GM10248 (cell line): ENCODE measurements around the gene PPP1R7.

Source experiments
- CTCF ChIA-PET: fragments of 300-600 bp; sonication (Branson Sonifier 250); formaldehyde crosslinking; extraction: SDS; loops from one replicate; lab custom pipeline; 2021; ENCODE audit warnings: antibody characterized with exemption; lab: Yijun Ruan, JAX
- POLR2A ChIA-PET: fragments of 350-650 bp; sonication (Branson Sonifier 250); formaldehyde crosslinking; extraction: SDS; loops from one replicate; lab custom pipeline; 2020; ENCODE audit warnings: antibody characterized with exemption; lab: Yijun Ruan, JAX
- DNase-seq: peaks from one replicate; pipeline ENCODE4 v3.0.0; 2012; ENCODE audit errors: extremely low spot score
- CTCF ChIP-seq: IDR thresholded peaks from 2 replicates; pipeline ENCODE4 v1.5.1; 2012; ENCODE audit warnings: mild to moderate bottlenecking, low read depth; ENCODE audit errors: extremely low read depth, missing control alignments, control extremely low read depth

Gene PPP1R7

GRCh38 chr2:241108271-241109209 is 41.7 kb upstream of the PPP1R7 start:
- ChIA-PET CTCF (interaction anchor here (0.8 to 1.8 kb wide), 2 partner anchors 9 to 111 kb away, joined by 3 to 7 read pairs; no protein-coding TSS in a partner anchor), POLR2A (no interaction called here)
- TF ChIP-seq CTCF, result no peak
- no peak for DNase-seq

- TF ChIP-seq CTCF, result no peak
- no peak for DNase-seq
- POLR2A ChIA-PET, result interaction anchor here (1.7 kb wide), 1 partner anchor 40 kb away, joined by 5 read pairs; the partner anchor contains the start of gene PASK
These were observed 40.8 kb upstream of the PPP1R7 start for GRCh38 chr2:241109210-241110088.

GRCh38 chr2:241110089-241110606 is 40.1 kb upstream of the PPP1R7 start:
- no peak for TF ChIP-seq CTCF
- CTCF ChIA-PET, result interaction anchor here (1.2 to 3.8 kb wide), 7 partner anchors 11 to 41 kb away, joined by 3 to 13 read pairs (median 5); partner anchors contain the start of gene PPP1R7
- POLR2A ChIA-PET, result interaction anchor here (0.7 to 1.7 kb wide), 2 partner anchors 18 to 39 kb away, joined by 4 to 5 read pairs; partner anchors contain the start of gene PASK
- DNase-seq, result no peak

More at GRCh38 chr2:241109210-241110088, 40.8 kb upstream of the PPP1R7 start:
- CTCF ChIA-PET, result interaction anchor here (1.7 to 3.8 kb wide), 4 partner anchors 10 to 41 kb away, joined by 5 to 13 read pairs (median 8); partner anchors contain the start of gene PPP1R7

- DNase-seq, result peak; percentile 73
- TF ChIP-seq CTCF, result no peak
- ChIA-PET CTCF (interaction anchor here (1.2 to 3.8 kb wide), 7 partner anchors 11 to 40 kb away, joined by 3 to 13 read pairs (median 5); partner anchors contain the start of gene PPP1R7), POLR2A (interaction anchor here (0.5 to 2.0 kb wide), 4 partner anchors 18 to 259 kb away, joined by 3 to 5 read pairs (median 4); partner anchors contain the start of gene PASK)
These were observed 39.4 kb upstream of the PPP1R7 start for GRCh38 chr2:241110607-241111439.

GRCh38 chr2:241111440-241111805 is 38.8 kb upstream of the PPP1R7 start:
- no peak for TF ChIP-seq CTCF
- ChIA-PET POLR2A (interaction anchor here (0.5 to 2.0 kb wide), 2 partner anchors 23 to 258 kb away, joined by 3 to 4 read pairs; no protein-coding TSS in a partner anchor), CTCF (interaction anchor here (1.0 to 3.8 kb wide), 6 partner anchors 9 to 39 kb away, joined by 3 to 13 read pairs (median 4); partner anchors contain the start of genes MTERF4 and PPP1R7)
- peak; percentile 78 for DNase-seq
